Glomerular visceral epithelial cell (primary cell): ENCODE data around the gene SLC35F1.

Source experiments
- DNase-seq: peaks from one replicate; pipeline ENCODE4 v3.0.0-alpha.2; 2016; ENCODE audit errors: extremely low spot score

SLC35F1 gene

GRCh38 chr6:118122801-118123200, 215.7 kb downstream of the SLC35F1 start:
- no peak for DNase-seq

GRCh38 chr6:118123503-118124037, 216.5 kb downstream of the SLC35F1 start:
- DNase-seq: no peak

GRCh38 chr6:118124851-118125250, 217.8 kb downstream of the SLC35F1 start:
- no peak for DNase-seq

GRCh38 chr6:118128755-118129154, 221.7 kb downstream of the SLC35F1 start:
- no peak for DNase-seq

GRCh38 chr6:118134206-118134605, 227.1 kb downstream of the SLC35F1 start:
- no peak for DNase-seq

GRCh38 chr6:118134736-118135135, 227.7 kb downstream of the SLC35F1 start:
- no peak for DNase-seq

- no peak for DNase-seq
Observed at GRCh38 chr6:118135371-118135770, 228.3 kb downstream of the SLC35F1 start.

GRCh38 chr6:118141211-118141610, 234.1 kb downstream of the SLC35F1 start:
- DNase-seq: no peak

- DNase-seq: no peak
Observed at GRCh38 chr6:118146584-118146983, 239.5 kb downstream of the SLC35F1 start.

GRCh38 chr6:118147511-118147910, 240.4 kb downstream of the SLC35F1 start:
- no peak for DNase-seq

- no peak for DNase-seq
Observed at GRCh38 chr6:118148561-118148960, 241.5 kb downstream of the SLC35F1 start.

- no peak for DNase-seq
Observed at GRCh38 chr6:118152524-118152923, 245.5 kb downstream of the SLC35F1 start.

- DNase-seq: no peak
Observed at GRCh38 chr6:118161343-118161742, 254.3 kb downstream of the SLC35F1 start.

GRCh38 chr6:118163542-118163941, 256.5 kb downstream of the SLC35F1 start:
- DNase-seq: no peak

GRCh38 chr6:118165500-118165899, 258.4 kb downstream of the SLC35F1 start:
- DNase-seq: no peak

GRCh38 chr6:118168421-118168820, 261.4 kb downstream of the SLC35F1 start:
- no peak for DNase-seq

- DNase-seq: no peak
Observed at GRCh38 chr6:118171852-118172251, 264.8 kb downstream of the SLC35F1 start.

- no peak for DNase-seq
Observed at GRCh38 chr6:118174071-118174470, 267.0 kb downstream of the SLC35F1 start.

- DNase-seq: no peak
Observed at GRCh38 chr6:118177720-118178119, 270.7 kb downstream of the SLC35F1 start.

GRCh38 chr6:118179048-118179447, 272.0 kb downstream of the SLC35F1 start:
- no peak for DNase-seq

GRCh38 chr6:118186672-118187567, 279.9 kb downstream of the SLC35F1 start:
- no peak for DNase-seq

GRCh38 chr6:118187568-118188164, 280.6 kb downstream of the SLC35F1 start:
- DNase-seq: no peak

- DNase-seq: no peak
Observed at GRCh38 chr6:118188561-118188960, 281.5 kb downstream of the SLC35F1 start.
